ENCODE measurements around the gene CLEC2L.

The CLEC2L gene

DNA sequence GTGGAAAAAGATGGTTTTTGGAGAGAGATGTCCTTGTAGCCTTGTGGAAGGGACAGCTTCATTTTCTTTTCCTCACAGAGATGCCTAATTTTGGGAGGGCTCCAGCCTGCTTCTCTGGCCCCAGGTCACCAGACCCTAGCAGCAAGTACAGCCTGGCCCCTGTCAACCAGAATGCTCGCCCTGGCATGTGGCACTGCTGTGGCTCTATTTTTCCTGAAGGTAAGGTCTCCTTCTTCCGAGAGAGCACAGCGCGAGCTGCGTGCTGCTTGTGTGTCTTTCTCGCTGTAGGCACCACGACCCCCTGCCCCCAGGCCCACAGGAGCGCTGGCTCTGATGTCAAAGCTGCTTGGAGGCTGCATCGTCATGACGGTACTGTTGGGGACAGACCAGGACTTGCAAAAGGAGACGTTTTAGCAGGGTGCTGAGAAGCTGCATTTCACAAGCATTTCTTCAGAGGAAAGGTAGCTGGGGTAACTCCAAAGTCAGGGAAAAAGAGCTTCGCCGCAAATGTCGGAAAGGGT is 58.7 kb downstream of the CLEC2L start:
- TF ChIP-seq NFRKB (IDR thresholded peaks at IDR 0.05) (no peak), FOXM1 (IDR thresholded peaks at IDR 0.05; ENCODE audit: borderline replicate concordance) (no peak)
- TF ChIP-seq, protein P1, sequence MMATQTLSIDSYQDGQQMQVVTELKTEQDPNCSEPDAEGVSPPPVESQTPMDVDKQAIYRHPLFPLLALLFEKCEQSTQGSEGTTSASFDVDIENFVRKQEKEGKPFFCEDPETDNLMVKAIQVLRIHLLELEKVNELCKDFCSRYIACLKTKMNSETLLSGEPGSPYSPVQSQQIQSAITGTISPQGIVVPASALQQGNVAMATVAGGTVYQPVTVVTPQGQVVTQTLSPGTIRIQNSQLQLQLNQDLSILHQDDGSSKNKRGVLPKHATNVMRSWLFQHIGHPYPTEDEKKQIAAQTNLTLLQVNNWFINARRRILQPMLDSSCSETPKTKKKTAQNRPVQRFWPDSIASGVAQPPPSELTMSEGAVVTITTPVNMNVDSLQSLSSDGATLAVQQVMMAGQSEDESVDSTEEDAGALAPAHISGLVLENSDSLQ (IDR thresholded peaks at IDR 0.05), result no peak
- CTCF ChIA-PET, result interaction anchor here (1.9 kb wide), 1 partner anchor 20 kb away, joined by 6 read pairs; no protein-coding TSS in a partner anchor
- DNase-seq (ENCODE audit: extremely low spot score), result no peak
- POLR2A ChIA-PET, result no interaction called here

DNA sequence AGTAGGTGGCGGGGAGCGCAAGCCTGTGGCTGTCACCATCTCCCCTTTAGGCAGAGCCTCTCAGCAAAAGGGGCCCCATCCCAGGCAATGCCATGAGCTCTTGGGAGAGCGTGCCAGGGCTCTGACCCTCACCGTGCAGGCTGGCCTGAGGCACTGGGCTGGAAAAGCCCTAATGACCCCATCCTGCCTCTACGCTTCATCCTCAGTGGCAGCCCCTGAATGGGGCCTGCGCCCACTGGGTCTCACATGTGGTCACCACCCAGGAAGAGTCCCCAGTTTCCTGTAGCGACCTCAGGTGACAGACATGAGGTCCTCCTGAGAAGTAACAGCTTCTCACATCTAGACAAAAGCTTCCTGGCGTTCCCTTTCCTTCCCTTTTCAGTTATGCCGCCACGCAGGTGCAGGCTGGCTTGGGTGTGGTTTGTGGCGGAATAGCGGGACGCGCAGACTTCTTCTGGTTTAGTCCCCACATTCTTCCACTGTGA is 59.2 kb downstream of the CLEC2L start:
- ChIA-PET POLR2A (no interaction called here), CTCF (no interaction called here)
- TF ChIP-seq ZNF384 (IDR thresholded peaks at IDR 0.05) (no peak), L3MBTL2 (conservative IDR thresholded peaks at IDR 0.05) (no peak), FOXK2 (IDR thresholded peaks at IDR 0.05) (no peak), NFRKB (IDR thresholded peaks at IDR 0.05) (no peak), LEF1 (IDR thresholded peaks at IDR 0.05; ENCODE audit: borderline replicate concordance) (no peak), SP1 (IDR thresholded peaks at IDR 0.05) (no peak), HDGF (IDR thresholded peaks at IDR 0.05; ENCODE audit: borderline replicate concordance) (no peak), BHLHE40 (IDR thresholded peaks at IDR 0.05; ENCODE audit: borderline replicate concordance) (no peak), SUZ12 (IDR thresholded peaks at IDR 0.05) (no peak)
- DNase-seq (ENCODE audit: extremely low spot score), result no peak

DNA sequence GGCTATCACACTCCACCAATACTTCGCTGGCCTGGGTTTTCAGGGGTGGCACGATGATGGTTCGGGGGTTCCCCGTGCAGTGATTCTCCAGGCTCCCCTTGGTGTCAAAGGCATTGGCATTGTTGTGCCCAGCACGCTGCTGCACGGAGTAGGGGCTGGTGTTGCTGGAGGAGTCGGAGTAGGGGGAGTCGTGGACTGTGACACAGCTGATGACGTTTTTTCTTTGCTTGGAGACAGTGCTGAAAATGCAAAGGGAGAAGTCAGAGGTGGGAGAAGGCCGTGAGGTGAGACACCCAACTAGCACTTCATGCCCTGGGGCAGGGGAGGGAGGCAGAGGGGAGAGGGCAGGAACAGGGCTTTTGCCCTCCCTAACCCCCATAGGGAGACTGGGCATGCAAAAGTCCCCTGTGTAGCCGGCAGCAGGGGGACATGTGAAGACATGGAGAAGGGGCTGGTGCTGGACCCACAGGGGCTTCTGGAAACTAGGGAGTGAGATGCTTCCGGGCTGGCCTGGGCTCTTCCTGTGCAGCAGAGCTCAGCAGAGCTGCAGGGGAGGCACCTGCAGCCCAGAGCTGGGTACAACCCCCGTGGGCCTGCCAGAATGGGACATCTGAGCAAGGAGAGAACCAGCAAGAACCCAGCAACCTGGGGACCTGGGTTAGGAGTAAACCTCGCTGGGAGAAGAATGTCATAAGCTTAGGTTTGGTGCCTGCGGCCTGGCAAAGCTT is 60.5 kb downstream of the CLEC2L start:
- ChIA-PET POLR2A (no interaction called here), CTCF (interaction anchor here (2.9 kb wide), 1 partner anchor 18 kb away, joined by 13 read pairs; no protein-coding TSS in a partner anchor)
- TF ChIP-seq, protein P1 (IDR thresholded peaks at IDR 0.05), result no peak
- TF ChIP-seq ELF4 (IDR thresholded peaks at IDR 0.05) (no peak), SP1 (IDR thresholded peaks at IDR 0.05) (no peak), NFRKB (IDR thresholded peaks at IDR 0.05) (no peak), HDGF (IDR thresholded peaks at IDR 0.05; ENCODE audit: borderline replicate concordance) (no peak), ARNT (IDR thresholded peaks at IDR 0.05) (no peak), ZNF384 (IDR thresholded peaks at IDR 0.05) (no peak), BHLHE40 (IDR thresholded peaks at IDR 0.05; ENCODE audit: borderline replicate concordance) (no peak), L3MBTL2 (conservative IDR thresholded peaks at IDR 0.05) (no peak), LEF1 (IDR thresholded peaks at IDR 0.05; ENCODE audit: borderline replicate concordance) (no peak), FOXM1 (IDR thresholded peaks at IDR 0.05; ENCODE audit: borderline replicate concordance) (no peak)
- no peak for DNase-seq (ENCODE audit: extremely low spot score)

DNA sequence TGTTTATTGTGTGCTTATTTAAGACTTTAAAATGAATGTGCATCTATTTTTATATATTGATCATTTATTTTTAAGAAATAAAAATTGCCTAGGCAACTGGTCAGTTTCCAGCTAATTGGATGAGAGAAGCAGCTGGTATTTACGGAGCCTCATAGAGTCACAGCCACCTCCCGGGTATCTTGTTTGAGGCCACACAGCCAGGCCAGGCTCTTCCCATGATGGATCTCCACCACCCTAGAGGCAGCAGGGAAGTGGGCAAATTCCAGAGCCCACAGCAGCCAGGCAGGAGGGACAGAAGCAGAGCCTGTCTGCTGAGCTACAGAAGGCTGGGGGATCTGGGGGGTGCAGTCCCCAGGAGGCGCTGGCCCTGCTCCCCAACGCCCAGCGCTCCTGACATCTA is 61.6 kb downstream of the CLEC2L start:
- no peak for DNase-seq (ENCODE audit: extremely low spot score)
- ChIA-PET CTCF (interaction anchor here (2.9 kb wide), 1 partner anchor 17 kb away, joined by 13 read pairs; no protein-coding TSS in a partner anchor), POLR2A (no interaction called here)
- TF ChIP-seq ARNT (IDR thresholded peaks at IDR 0.05), result no peak
- TF ChIP-seq BHLHE40 (IDR thresholded peaks at IDR 0.05; ENCODE audit: borderline replicate concordance), result no peak
- TF ChIP-seq FOXA1 (IDR thresholded peaks at IDR 0.05), result no peak
- no peak for TF ChIP-seq FOXK2 (IDR thresholded peaks at IDR 0.05)
- no peak for TF ChIP-seq SP1 (IDR thresholded peaks at IDR 0.05)
- TF ChIP-seq ELF4 (IDR thresholded peaks at IDR 0.05), result no peak
- TF ChIP-seq SUZ12 (IDR thresholded peaks at IDR 0.05), result no peak
- TF ChIP-seq, protein P1 (IDR thresholded peaks at IDR 0.05), result no peak

DNA sequence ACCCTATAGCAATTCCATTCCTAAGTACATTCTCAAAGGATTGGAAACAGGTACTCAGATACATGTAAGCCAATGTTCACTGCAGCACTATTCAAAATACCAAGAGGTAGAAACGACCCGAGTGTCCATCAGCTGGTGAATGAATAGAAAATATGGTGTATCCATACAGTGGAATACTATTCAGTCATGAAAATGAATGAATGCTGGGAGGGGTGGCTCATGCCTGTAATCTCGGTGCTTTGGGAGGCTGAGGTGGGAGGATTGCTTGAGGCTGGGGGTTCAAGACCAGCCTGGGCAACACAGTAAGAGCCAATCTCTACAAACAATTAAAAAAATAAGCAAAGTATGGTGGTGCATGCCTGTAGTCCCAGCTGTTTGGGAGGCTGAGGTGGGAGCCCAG is 62.8 kb downstream of the CLEC2L start:
- POLR2A ChIA-PET, result no interaction called here

More for the DNA sequence above, 62.8 kb downstream of the CLEC2L start:
- TF ChIP-seq SP1 (IDR thresholded peaks at IDR 0.05) (no peak), FOXK2 (IDR thresholded peaks at IDR 0.05) (no peak), TARDBP (IDR thresholded peaks at IDR 0.05) (no peak), ELF4 (IDR thresholded peaks at IDR 0.05) (no peak), SUZ12 (IDR thresholded peaks at IDR 0.05) (no peak), ARNT (IDR thresholded peaks at IDR 0.05) (no peak), CTBP1 (IDR thresholded peaks at IDR 0.05; ENCODE audit: borderline replicate concordance) (no peak), LEF1 (IDR thresholded peaks at IDR 0.05; ENCODE audit: borderline replicate concordance) (no peak), ZNF384 (IDR thresholded peaks at IDR 0.05) (no peak), L3MBTL2 (conservative IDR thresholded peaks at IDR 0.05) (no peak), BHLHE40 (IDR thresholded peaks at IDR 0.05; ENCODE audit: borderline replicate concordance) (no peak)
- TF ChIP-seq, protein P1 (IDR thresholded peaks at IDR 0.05), result no peak
- CTCF ChIA-PET, result interaction anchor here (2.9 kb wide), 1 partner anchor 16 kb away, joined by 13 read pairs; no protein-coding TSS in a partner anchor
- DNase-seq (ENCODE audit: extremely low spot score), result no peak
